HFFc6 (cell line): ENCODE data around the gene CLDN14. TPM values are rescaled to one million over a fixed set of nuclear protein-coding genes. Genes with fewer than 3 reads are reported as not detected.

Source experiments
- DNase-seq: peaks from one replicate; pipeline ENCODE4 v3.0.0-alpha.2; 2018
- H3K27ac Mint-ChIP-seq: 2 replicates; pipeline ENCODE4 v1.8.0; 2020; ENCODE audit warnings: mild to moderate bottlenecking, mixed read lengths
- H3K27me3 Mint-ChIP-seq: 2 replicates; pipeline ENCODE4 v1.8.0; 2021; ENCODE audit warnings: mild to moderate bottlenecking, moderate library complexity, mixed read lengths; ENCODE audit not compliant: insufficient read depth
- H3K36me3 Mint-ChIP-seq: 2 replicates; pipeline ENCODE4 v1.8.0; 2021; ENCODE audit warnings: low read depth, mixed read lengths
- H3K4me1 Mint-ChIP-seq: 2 replicates; pipeline ENCODE4 v1.8.0; 2020; ENCODE audit warnings: low read depth, mixed read lengths
- H3K4me3 Mint-ChIP-seq: 2 replicates; pipeline ENCODE4 v1.8.0; 2020; ENCODE audit warnings: mild to moderate bottlenecking, moderate library complexity, mixed read lengths
- H3K9me3 Mint-ChIP-seq: 2 replicates; pipeline ENCODE4 v1.8.0; 2020; ENCODE audit warnings: mild to moderate bottlenecking, mixed read lengths
- CTCF ChIP-seq: fragments of 200-600 bp; sonication (generic); IDR thresholded peaks from 2 replicates; pipeline ENCODE4 v1.5.0; 2021; ENCODE audit warnings: antibody characterized with exemption, mild to moderate bottlenecking
- total RNA-seq, 6 experiments: library from RNA; stranded (reverse); fragmentation: NEBNext Ultra II Directional; extraction: Animal tissue kit (Norgen Biotek cat#: 25700); gene quantifications; 2 replicates in 1 of 6; 3 replicates in 5 of 6; pipeline ENCODE4 v1.2.3, GENCODE V29; 2021

Gene CLDN14
- total RNA-seq, 6 experiments from 2014 or later: 0.14 to 0.17 TPM; not detected in 4

GRCh38 chr21:36423771-36424433 is 56.0 kb downstream of the CLDN14 start:
- H3K36me3 Mint-ChIP-seq: no peaks in the 10 kb centered on the region
- H3K9me3 Mint-ChIP-seq: no peaks in the 10 kb centered on the region
- DNase-seq: no peak
- H3K27me3 Mint-ChIP-seq: no peaks in the 10 kb centered on the region; the same call in 1 of the 2 replicates
- H3K4me1 Mint-ChIP-seq: peaks cover 14% of the 10 kb centered on the region
- no peak overlapping the region for H3K4me3 Mint-ChIP-seq
- no peak for TF ChIP-seq CTCF
- H3K27ac Mint-ChIP-seq: no peak overlapping the region

- no peaks in the 10 kb centered on the region for H3K9me3 Mint-ChIP-seq
- peaks cover 8% of the 10 kb centered on the region; the same call in 1 of the 2 replicates for H3K4me1 Mint-ChIP-seq
- no peak overlapping the region for H3K27ac Mint-ChIP-seq
- peak; percentile 35 for DNase-seq
- TF ChIP-seq CTCF: peak; percentile 94
- no peaks in the 10 kb centered on the region; the same call in 1 of the 2 replicates for H3K27me3 Mint-ChIP-seq
- H3K4me3 Mint-ChIP-seq: no peak overlapping the region
- H3K36me3 Mint-ChIP-seq: no peaks in the 10 kb centered on the region
Observed at GRCh38 chr21:36422279-36423098, 57.4 kb downstream of the CLDN14 start.

DNA sequence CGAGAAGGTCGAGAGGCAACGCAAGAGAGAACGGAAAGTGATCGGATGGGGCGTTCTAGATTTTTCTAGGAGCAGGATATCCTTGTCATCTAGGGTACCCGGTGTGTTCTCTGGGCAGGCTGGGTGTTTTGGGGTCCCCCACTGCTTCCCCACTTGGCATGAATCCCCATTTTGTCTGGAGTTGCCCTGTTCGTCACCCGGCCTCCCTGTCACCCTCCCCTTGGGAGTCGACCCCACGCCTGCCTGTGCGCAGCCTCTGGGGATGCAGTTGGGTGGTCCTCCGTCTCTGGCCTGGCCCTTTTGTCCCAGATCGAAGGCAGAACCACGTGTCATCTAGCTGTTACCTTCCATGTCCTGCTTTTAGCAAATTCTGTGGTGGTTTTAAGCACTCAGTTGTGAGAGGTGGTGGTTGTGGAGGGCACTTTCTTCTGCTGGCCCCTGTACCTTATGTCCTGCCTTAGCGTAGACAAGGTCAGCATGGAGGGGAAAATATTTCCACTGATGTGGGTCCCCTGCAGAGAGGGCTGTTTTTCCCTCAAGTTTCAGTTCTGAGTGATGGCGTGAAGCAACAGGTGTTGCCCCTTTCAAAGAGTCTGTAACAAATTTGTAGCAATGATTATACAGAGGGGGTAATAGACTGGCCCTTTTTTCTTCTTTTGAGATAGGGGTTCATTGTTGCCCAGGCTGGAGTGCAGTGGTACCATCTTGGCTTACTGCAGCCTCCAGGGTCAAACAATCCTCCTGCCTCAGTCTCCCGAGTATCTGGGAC is 59.2 kb downstream of the CLDN14 start:
- Mint-ChIP-seq H3K27me3 (no peaks in the 10 kb centered on the region; the same call in 1 of the 2 replicates), H3K27ac (no peak overlapping the region), H3K4me1 (peaks cover 8% of the 10 kb centered on the region; the same call in 1 of the 2 replicates), H3K9me3 (no peaks in the 10 kb centered on the region), H3K36me3 (peaks cover 7% of the 10 kb centered on the region; the same call in 1 of the 2 replicates), H3K4me3 (no peak overlapping the region)
- DNase-seq: no peak
- no peak for TF ChIP-seq CTCF

DNA sequence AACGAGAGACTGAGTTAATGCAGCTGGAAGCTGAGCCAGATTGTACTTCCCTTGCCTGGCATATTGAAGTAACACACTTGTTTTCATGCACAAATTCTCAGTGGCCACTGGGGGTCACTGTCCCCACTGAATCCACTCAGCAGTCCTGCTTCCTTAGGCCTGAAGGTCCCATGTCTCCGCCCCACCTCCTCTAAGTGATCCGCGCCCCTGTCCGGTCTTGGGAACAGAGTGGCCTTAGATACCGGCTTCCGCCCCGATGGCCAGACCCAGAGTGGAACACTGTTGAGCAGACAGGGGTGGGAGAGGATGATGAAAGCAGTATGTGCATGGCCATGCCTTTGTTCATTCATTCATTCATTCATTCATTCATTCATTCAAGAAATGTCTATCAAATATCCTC is 59.9 kb downstream of the CLDN14 start:
- Mint-ChIP-seq H3K4me3 (no peak overlapping the region), H3K4me1 (peaks cover 8% of the 10 kb centered on the region; the same call in 1 of the 2 replicates), H3K36me3 (peaks cover 7% of the 10 kb centered on the region; the same call in 1 of the 2 replicates), H3K27ac (no peak overlapping the region), H3K27me3 (no peaks in the 10 kb centered on the region; the same call in 1 of the 2 replicates), H3K9me3 (no peaks in the 10 kb centered on the region)
- TF ChIP-seq CTCF: peak; percentile 91
- DNase-seq: peak; percentile 75

DNA sequence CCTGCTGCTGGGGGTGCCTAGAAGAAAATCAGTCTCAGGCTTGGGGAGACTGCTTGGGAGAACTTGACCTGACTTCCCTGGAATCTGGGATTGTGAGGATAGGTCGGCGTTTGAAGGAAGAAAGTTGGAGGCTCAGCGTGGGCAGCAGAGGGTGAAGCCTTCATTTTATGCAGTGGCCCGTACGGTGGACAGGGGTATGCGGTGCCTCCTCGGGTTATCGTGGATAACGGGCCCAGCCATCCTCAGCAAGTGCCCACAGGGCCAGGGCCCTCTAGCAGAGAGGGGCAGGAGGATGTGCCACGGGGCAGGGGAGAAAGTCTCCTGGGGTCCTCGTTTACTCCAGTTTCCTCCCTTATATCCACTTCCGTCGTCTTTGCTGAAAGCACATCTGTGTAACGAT is 60.7 kb downstream of the CLDN14 start:
- TF ChIP-seq CTCF: no peak
- peaks cover 8% of the 10 kb centered on the region; the same call in 1 of the 2 replicates for H3K4me1 Mint-ChIP-seq
- H3K9me3 Mint-ChIP-seq: no peaks in the 10 kb centered on the region
- no peaks in the 10 kb centered on the region; the same call in 1 of the 2 replicates for H3K27me3 Mint-ChIP-seq
- no peak overlapping the region for H3K27ac Mint-ChIP-seq
- DNase-seq: no peak
- no peak overlapping the region for H3K4me3 Mint-ChIP-seq
- peaks cover 7% of the 10 kb centered on the region; the same call in 1 of the 2 replicates for H3K36me3 Mint-ChIP-seq
